ENCODE data around the gene GLIS1.

GLIS1 gene

GRCh38 chr1:53542551-53542950 lies 196.4 kb downstream of the GLIS1 start:
- Histone ChIP-seq H3F3A (ENCODE audit: insufficient read depth) (no peaks in the 10 kb centered on the region), H2AFZ (ENCODE audit: low read depth, low read length, severe bottlenecking) (no peak overlapping the region), H4K20me1 (ENCODE audit: low read depth, low read length) (no peaks in the 10 kb centered on the region), H3K9me3 (ENCODE audit: insufficient read depth, low read length) (no peaks in the 10 kb centered on the region), H3K4me2 (ENCODE audit: low read depth, low read length, poor library complexity, severe bottlenecking) (no peak overlapping the region), H3K4me3 (ENCODE audit: insufficient read depth, low read length, poor library complexity, severe bottlenecking) (no peak overlapping the region), H3K36me3 (ENCODE audit: low read length) (no peaks in the 10 kb centered on the region), H3K79me2 (ENCODE audit: insufficient read depth, low read length) (no peaks in the 10 kb centered on the region), H3K27me3 (ENCODE audit: low read length) (no peaks in the 10 kb centered on the region), H3K27ac (ENCODE audit: low read depth, low read length) (no peak overlapping the region), H3K9me2 (replicated peaks; ENCODE audit: insufficient read depth, low read length) (no peaks in the 10 kb centered on the region), H3K9ac (ENCODE audit: low read length) (no peak overlapping the region)
- TF ChIP-seq CTCF (IDR thresholded peaks at IDR 0.05; ENCODE audit: insufficient read depth, low read length, poor library complexity, severe bottlenecking) (no peak), EZH2phosphoT487 (conservative IDR thresholded peaks at IDR 0.05; ENCODE audit: low read length) (no peak)

GRCh38 chr1:53541761-53542550 lies 197.0 kb downstream of the GLIS1 start:
- no peak overlapping the region for H3K27ac ChIP-seq (ENCODE audit: low read depth, low read length)

GRCh38 chr1:53541263-53541625 lies 197.7 kb downstream of the GLIS1 start:
- Histone ChIP-seq H3K9ac (ENCODE audit: low read length) (no peak overlapping the region), H3K9me3 (ENCODE audit: insufficient read depth, low read length) (no peaks in the 10 kb centered on the region), H3K27me3 (ENCODE audit: low read length) (no peaks in the 10 kb centered on the region), H3K4me2 (ENCODE audit: low read depth, low read length, poor library complexity, severe bottlenecking) (no peak overlapping the region), H2AFZ (ENCODE audit: low read depth, low read length, severe bottlenecking) (no peak overlapping the region), H3K36me3 (ENCODE audit: low read length) (no peaks in the 10 kb centered on the region), H3K79me2 (ENCODE audit: insufficient read depth, low read length) (no peaks in the 10 kb centered on the region), H3K4me3 (ENCODE audit: insufficient read depth, low read length, poor library complexity, severe bottlenecking) (no peak overlapping the region), H3K27ac (ENCODE audit: low read depth, low read length) (no peak overlapping the region), H3K9me2 (replicated peaks; ENCODE audit: insufficient read depth, low read length) (no peaks in the 10 kb centered on the region), H3F3A (ENCODE audit: insufficient read depth) (no peaks in the 10 kb centered on the region), H4K20me1 (ENCODE audit: low read depth, low read length) (no peaks in the 10 kb centered on the region)
- TF ChIP-seq EZH2phosphoT487 (conservative IDR thresholded peaks at IDR 0.05; ENCODE audit: low read length) (no peak), CTCF (IDR thresholded peaks at IDR 0.05; ENCODE audit: insufficient read depth, low read length, poor library complexity, severe bottlenecking) (no peak)

More at GRCh38 chr1:53541761-53542550, 197.0 kb downstream of the GLIS1 start:
- no peak overlapping the region for H2AFZ ChIP-seq (ENCODE audit: low read depth, low read length, severe bottlenecking)
- H3K9ac ChIP-seq (ENCODE audit: low read length): no peak overlapping the region
- no peaks in the 10 kb centered on the region for H3K27me3 ChIP-seq (ENCODE audit: low read length)
- TF ChIP-seq EZH2phosphoT487 (conservative IDR thresholded peaks at IDR 0.05; ENCODE audit: low read length) (no peak), CTCF (IDR thresholded peaks at IDR 0.05; ENCODE audit: insufficient read depth, low read length, poor library complexity, severe bottlenecking) (no peak)
- no peaks in the 10 kb centered on the region for H3K9me3 ChIP-seq (ENCODE audit: insufficient read depth, low read length)
- H3K4me3 ChIP-seq (ENCODE audit: insufficient read depth, low read length, poor library complexity, severe bottlenecking): no peak overlapping the region
- H3K4me2 ChIP-seq (ENCODE audit: low read depth, low read length, poor library complexity, severe bottlenecking): no peak overlapping the region
- no peaks in the 10 kb centered on the region for H3K9me2 ChIP-seq (replicated peaks; ENCODE audit: insufficient read depth, low read length)
- no peaks in the 10 kb centered on the region for H3K36me3 ChIP-seq (ENCODE audit: low read length)
- H3F3A ChIP-seq (ENCODE audit: insufficient read depth): no peaks in the 10 kb centered on the region
- H4K20me1 ChIP-seq (ENCODE audit: low read depth, low read length): no peaks in the 10 kb centered on the region
- H3K79me2 ChIP-seq (ENCODE audit: insufficient read depth, low read length): no peaks in the 10 kb centered on the region
